ENCODE measurements around the gene UBE2D2.

The UBE2D2 gene

GRCh38 chr5:139660923-139661814 lies 100.0 kb downstream of the UBE2D2 start:
- peak; percentile 82 to 91 for DNase-seq

- no peak for DNase-seq
These were observed 101.5 kb downstream of the UBE2D2 start for GRCh38 chr5:139662617-139663016.

- no peak for DNase-seq
These were observed 102.3 kb downstream of the UBE2D2 start for GRCh38 chr5:139663207-139664085.

GRCh38 chr5:139664086-139664693 lies 103.1 kb downstream of the UBE2D2 start:
- DNase-seq: peak; percentile 96 to 100

GRCh38 chr5:139664727-139665351 lies 103.7 kb downstream of the UBE2D2 start:
- no peak for DNase-seq

GRCh38 chr5:139665626-139666025 lies 104.5 kb downstream of the UBE2D2 start:
- no peak for DNase-seq

GRCh38 chr5:139666551-139666950 lies 105.4 kb downstream of the UBE2D2 start:
- no peak for DNase-seq

- DNase-seq: peak in 1 of 2 donors; percentile 55
These were observed 106.0 kb downstream of the UBE2D2 start for GRCh38 chr5:139667001-139667729.

- DNase-seq: peak in 1 of 2 donors; percentile 6
These were observed 106.6 kb downstream of the UBE2D2 start for GRCh38 chr5:139667730-139668063.

- peak; percentile 67 to 69 for DNase-seq
These were observed 107.1 kb downstream of the UBE2D2 start for GRCh38 chr5:139668064-139668880.

GRCh38 chr5:139668924-139669661 lies 108.0 kb downstream of the UBE2D2 start:
- DNase-seq: no peak

- no peak for DNase-seq
These were observed 108.7 kb downstream of the UBE2D2 start for GRCh38 chr5:139669662-139670368.

- no peak for DNase-seq
These were observed 109.4 kb downstream of the UBE2D2 start for GRCh38 chr5:139670369-139671095.

- DNase-seq: peak; percentile 49 to 57
These were observed 110.1 kb downstream of the UBE2D2 start for GRCh38 chr5:139671096-139671841.

- no peak for DNase-seq
These were observed 114.1 kb downstream of the UBE2D2 start for GRCh38 chr5:139675213-139675612.

- no peak for DNase-seq
These were observed 114.7 kb downstream of the UBE2D2 start for GRCh38 chr5:139675825-139676224.

GRCh38 chr5:139676406-139676805 lies 115.3 kb downstream of the UBE2D2 start:
- no peak for DNase-seq

Measured in inflammatory macrophage treated with lipopolysaccharide for 1 hour (primary cell).